ENCODE data around the gene BLID. TPM values are rescaled to one million over a fixed set of nuclear protein-coding genes. Genes with fewer than 3 reads are reported as not detected.

Gene BLID
- total RNA-seq, 1 donor from 2014 or later = 5.9 TPM

GRCh38 chr11:122127020-122127419 is 11.0 kb upstream of the BLID start:
- TF ChIP-seq POLR2AphosphoS5 (IDR thresholded peaks at IDR 0.05; ENCODE audit: insufficient read depth in 1 of 2, low read depth in 1 of 2) (no peak), POLR2A (IDR thresholded peaks at IDR 0.05) (no peak)
- no peaks in the 10 kb centered on the region for H3K9me3 ChIP-seq
- intact Hi-C loops (cut with DNase I) = no loop called here
- no peak overlapping the region for H3K27ac ChIP-seq
- no peak for DNase-seq (ENCODE audit: extremely low spot score in 2 of 2)
- H3K36me3 ChIP-seq = no peaks in the 10 kb centered on the region
- H3K27me3 ChIP-seq = no peaks in the 10 kb centered on the region
- H3K4me3 ChIP-seq = no peak overlapping the region
- peaks cover 12% of the 10 kb centered on the region for H3K4me1 ChIP-seq

DNA sequence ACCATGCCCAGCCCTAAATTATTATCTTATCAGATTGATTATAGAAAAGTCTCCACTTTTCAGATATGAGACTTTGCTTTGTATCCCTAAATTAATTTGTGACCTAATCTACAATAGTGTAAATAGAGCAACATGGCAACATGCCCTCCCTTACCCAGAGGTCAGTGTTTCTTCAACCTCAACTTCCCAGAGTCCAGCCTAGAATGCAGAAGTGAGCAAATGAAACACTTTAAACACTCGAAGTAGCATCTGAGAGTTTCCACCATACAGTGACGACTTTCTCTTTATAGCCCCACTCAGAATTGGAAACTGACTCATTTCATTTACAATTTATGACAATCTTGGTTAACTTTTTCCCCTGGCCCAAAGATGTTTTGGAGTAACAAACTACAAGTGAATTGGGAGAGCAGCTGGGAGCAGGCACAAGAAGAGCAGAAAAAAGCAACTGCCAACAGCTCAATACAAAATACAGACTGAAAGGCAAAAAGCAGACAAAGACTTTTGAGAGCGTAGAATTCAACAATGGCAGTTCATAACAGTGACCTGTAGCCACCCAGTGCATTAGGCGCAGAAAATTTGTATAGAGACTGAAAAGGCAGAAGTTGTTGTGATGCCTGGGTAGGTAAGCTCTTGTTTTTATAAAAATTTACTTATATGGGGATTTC is 10.1 kb upstream of the BLID start:
- intact Hi-C loops (cut with DNase I) = no loop called here
- H3K4me3 ChIP-seq = no peak overlapping the region

GRCh38 chr11:122123263-122123929 is 7.4 kb upstream of the BLID start:
- no peak for TF ChIP-seq POLR2A (IDR thresholded peaks at IDR 0.05)
- TF ChIP-seq, protein P1, sequence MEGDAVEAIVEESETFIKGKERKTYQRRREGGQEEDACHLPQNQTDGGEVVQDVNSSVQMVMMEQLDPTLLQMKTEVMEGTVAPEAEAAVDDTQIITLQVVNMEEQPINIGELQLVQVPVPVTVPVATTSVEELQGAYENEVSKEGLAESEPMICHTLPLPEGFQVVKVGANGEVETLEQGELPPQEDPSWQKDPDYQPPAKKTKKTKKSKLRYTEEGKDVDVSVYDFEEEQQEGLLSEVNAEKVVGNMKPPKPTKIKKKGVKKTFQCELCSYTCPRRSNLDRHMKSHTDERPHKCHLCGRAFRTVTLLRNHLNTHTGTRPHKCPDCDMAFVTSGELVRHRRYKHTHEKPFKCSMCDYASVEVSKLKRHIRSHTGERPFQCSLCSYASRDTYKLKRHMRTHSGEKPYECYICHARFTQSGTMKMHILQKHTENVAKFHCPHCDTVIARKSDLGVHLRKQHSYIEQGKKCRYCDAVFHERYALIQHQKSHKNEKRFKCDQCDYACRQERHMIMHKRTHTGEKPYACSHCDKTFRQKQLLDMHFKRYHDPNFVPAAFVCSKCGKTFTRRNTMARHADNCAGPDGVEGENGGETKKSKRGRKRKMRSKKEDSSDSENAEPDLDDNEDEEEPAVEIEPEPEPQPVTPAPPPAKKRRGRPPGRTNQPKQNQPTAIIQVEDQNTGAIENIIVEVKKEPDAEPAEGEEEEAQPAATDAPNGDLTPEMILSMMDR (IDR thresholded peaks at IDR 0.05) = no peak
- H3K4me3 ChIP-seq = no peak overlapping the region
- no peaks in the 10 kb centered on the region for H3K9me3 ChIP-seq
- no peaks in the 10 kb centered on the region for H3K36me3 ChIP-seq
- peaks cover 12% of the 10 kb centered on the region for H3K4me1 ChIP-seq
- no peaks in the 10 kb centered on the region for H3K27me3 ChIP-seq
- H3K27ac ChIP-seq = no peak overlapping the region
- DNase-seq (ENCODE audit: extremely low spot score in 2 of 2) = no peak
- intact Hi-C loops (cut with DNase I) = no loop called here

More for the DNA sequence above, 10.1 kb upstream of the BLID start:
- Histone ChIP-seq H3K4me1 (peaks cover 12% of the 10 kb centered on the region), H3K27ac (no peak overlapping the region), H3K9me3 (no peaks in the 10 kb centered on the region), H3K27me3 (no peaks in the 10 kb centered on the region), H3K36me3 (no peaks in the 10 kb centered on the region)
- no peak for DNase-seq (ENCODE audit: extremely low spot score in 2 of 2)
- TF ChIP-seq POLR2A (IDR thresholded peaks at IDR 0.05) = no peak
- no peak for TF ChIP-seq POLR2AphosphoS5 (IDR thresholded peaks at IDR 0.05; ENCODE audit: insufficient read depth in 1 of 2, low read depth in 1 of 2)
- TF ChIP-seq, protein P1 (IDR thresholded peaks at IDR 0.05) = no peak

- no peak overlapping the region for H3K4me3 ChIP-seq
- peaks cover 12% of the 10 kb centered on the region for H3K4me1 ChIP-seq
- TF ChIP-seq POLR2AphosphoS5 (IDR thresholded peaks at IDR 0.05; ENCODE audit: insufficient read depth in 1 of 2, low read depth in 1 of 2) (no peak), POLR2A (IDR thresholded peaks at IDR 0.05) (no peak)
- TF ChIP-seq, protein P1 (IDR thresholded peaks at IDR 0.05) = no peak
- no peaks in the 10 kb centered on the region for H3K36me3 ChIP-seq
- no peak for DNase-seq (ENCODE audit: extremely low spot score in 2 of 2)
- H3K27me3 ChIP-seq = no peaks in the 10 kb centered on the region
- intact Hi-C loops (cut with DNase I) = no loop called here
- no peaks in the 10 kb centered on the region for H3K9me3 ChIP-seq
- H3K27ac ChIP-seq = no peak overlapping the region
Measured at GRCh38 chr11:122122179-122122578, 6.2 kb upstream of the BLID start.

DNA sequence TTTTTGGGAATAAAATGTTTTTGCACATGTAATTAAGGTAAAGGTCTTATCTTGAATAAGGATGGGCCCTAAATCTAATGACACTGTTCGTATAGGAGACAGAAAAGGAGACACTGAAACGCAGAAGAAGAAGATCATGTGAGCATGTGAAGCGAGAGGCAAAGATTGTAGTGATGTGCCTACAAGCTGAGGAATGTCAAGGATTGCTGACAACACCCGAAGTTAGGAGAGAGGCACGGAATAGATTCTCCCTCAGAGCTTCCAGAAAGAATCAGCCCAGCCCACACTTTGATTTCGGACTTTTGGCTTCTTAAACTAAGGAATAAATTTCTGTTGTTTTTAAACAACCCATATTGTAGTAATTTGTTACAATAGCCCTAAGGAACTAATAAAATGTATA is 4.1 kb upstream of the BLID start:
- peaks cover 22% of the 10 kb centered on the region for H3K4me1 ChIP-seq
- H3K27me3 ChIP-seq = no peaks in the 10 kb centered on the region
- no peaks in the 10 kb centered on the region for H3K9me3 ChIP-seq
- H3K27ac ChIP-seq = no peak overlapping the region
- no peak for DNase-seq (ENCODE audit: extremely low spot score in 2 of 2)
- no peaks in the 10 kb centered on the region for H3K36me3 ChIP-seq
- intact Hi-C loops (cut with DNase I) = no loop called here
- no peak overlapping the region for H3K4me3 ChIP-seq
- TF ChIP-seq POLR2A (IDR thresholded peaks at IDR 0.05) (no peak), POLR2AphosphoS5 (IDR thresholded peaks at IDR 0.05; ENCODE audit: insufficient read depth in 1 of 2, low read depth in 1 of 2) (no peak)
- TF ChIP-seq, protein P1 (IDR thresholded peaks at IDR 0.05) = no peak

Measured in vagina (tissue), 2 donors.